Heart left ventricle (tissue), 13 donors: ENCODE results near the gene RFX4.

Experiments
- CTCF ChIP-seq, 12 donors: fragments of 200-600 bp; sonication (generic) in 4 of 12; IDR thresholded peaks; one replicate each; pipeline versions ENCODE4 v1.5.0 to v1.8.0; 2018 to 2022; ENCODE audit warnings: antibody characterized with exemption in 12 of 12, mild to moderate bottlenecking in 5 of 12
- POLR2A ChIP-seq, 2 donors: fragments of 450-650 bp; IDR thresholded peaks; one replicate each; pipeline ENCODE4 v1.6.1; 2017; ENCODE audit warnings: antibody characterized with exemption in 2 of 2, mild to moderate bottlenecking in 2 of 2, moderate library complexity in 2 of 2
- donor health status: ischemic (EF 13 %, LVEDD 7.1; RV severe dilation, severe dysfunction).
- donor health status: DM: no; HTN: yes; CAD: no.
- donor health status: DM: no; HTN: no; CAD: no.
- donor health status: ischemic (EF 25% LVEDD 6.9; RV normal size, moderate dysfunction).
- donor health status: ischemic (EF 25% LVEDD 5.7; RV mildly dilated, moderate dysfunction).
- donor health status: ischemic (EF 35%, LVEDD 5.7; RV mildly dilated, moderate dysfunction).
- donor health status: nonischemic (EF 11% LVEDD 7.7; RV severe dilation, severe dysfunction).
- donor health status: DM: yes; HTN: yes; CAD: no.
- donor health status: PGD.
- donor health status: ischemic (EF 29% LVEDD 5.4; RV normal size, mild dysfunction).
- donor health status: nonischemic (EF 23%, LVEDD 6.1; RV moderate dilation, normal function).

- TF ChIP-seq POLR2A (IDR thresholded peaks at IDR 0.05): no peak
- TF ChIP-seq CTCF (IDR thresholded peaks at IDR 0.05): no peak
These were observed 137.9 kb downstream of the RFX4 start for GRCh38 chr12:106720696-106721095.
